Subcutaneous adipose tissue (tissue), 4 donors: ENCODE results near the gene SPATS2L. TPM values are rescaled to one million over a fixed set of nuclear protein-coding genes. Genes with fewer than 3 reads are reported as not detected.

ENCODE experiments used
- CTCF ChIP-seq: fragments of 450-650 bp; IDR thresholded peaks from one replicate; pipeline ENCODE4 v1.5.1; 2016; ENCODE audit warnings: low read depth, mild to moderate bottlenecking, control low read depth, antibody characterized with exemption, moderate library complexity
- total RNA-seq, 4 donors: library from RNA; depleted of rRNA; stranded (reverse); fragments of >200 nt; gene quantifications; one replicate each; pipeline ENCODE4 v1.1.0, GENCODE V29; 2016

SPATS2L gene
- total RNA-seq, 4 donors from 2014 or later: 71.4 to 88.9 (median 79.6) TPM

- no peak for TF ChIP-seq CTCF
These were observed 58.7 kb downstream of the SPATS2L start for GRCh38 chr2:200365209-200365608.

GRCh38 chr2:200367155-200367554 is 60.7 kb downstream of the SPATS2L start:
- TF ChIP-seq CTCF: no peak

GRCh38 chr2:200369886-200370285 is 63.4 kb downstream of the SPATS2L start:
- TF ChIP-seq CTCF: no peak

GRCh38 chr2:200373231-200373630 is 66.7 kb downstream of the SPATS2L start:
- TF ChIP-seq CTCF: no peak

- TF ChIP-seq CTCF: no peak
These were observed 67.5 kb downstream of the SPATS2L start for GRCh38 chr2:200373973-200374416.

GRCh38 chr2:200376513-200377354 is 70.2 kb downstream of the SPATS2L start:
- TF ChIP-seq CTCF: no peak

- no peak for TF ChIP-seq CTCF
These were observed 71.2 kb downstream of the SPATS2L start for GRCh38 chr2:200377355-200378336.
